C4-2B (cell line): ENCODE results near the gene KSR2.

Source experiments
- ZFX ChIP-seq: fragments of 450-650 bp; IDR thresholded peaks from 2 replicates; pipeline ENCODE4 v1.6.1; 2017
- TF ChIP-seq, protein P1 (sequence below): fragments of 450-650 bp; conservative IDR thresholded peaks from 2 replicates; pipeline ENCODE4 v1.5.1; 2017; ENCODE audit warnings: mild to moderate bottlenecking

GRCh38 chr12:117439531-117440001, 529.2 kb downstream of the KSR2 start:
- TF ChIP-seq, protein P1, sequence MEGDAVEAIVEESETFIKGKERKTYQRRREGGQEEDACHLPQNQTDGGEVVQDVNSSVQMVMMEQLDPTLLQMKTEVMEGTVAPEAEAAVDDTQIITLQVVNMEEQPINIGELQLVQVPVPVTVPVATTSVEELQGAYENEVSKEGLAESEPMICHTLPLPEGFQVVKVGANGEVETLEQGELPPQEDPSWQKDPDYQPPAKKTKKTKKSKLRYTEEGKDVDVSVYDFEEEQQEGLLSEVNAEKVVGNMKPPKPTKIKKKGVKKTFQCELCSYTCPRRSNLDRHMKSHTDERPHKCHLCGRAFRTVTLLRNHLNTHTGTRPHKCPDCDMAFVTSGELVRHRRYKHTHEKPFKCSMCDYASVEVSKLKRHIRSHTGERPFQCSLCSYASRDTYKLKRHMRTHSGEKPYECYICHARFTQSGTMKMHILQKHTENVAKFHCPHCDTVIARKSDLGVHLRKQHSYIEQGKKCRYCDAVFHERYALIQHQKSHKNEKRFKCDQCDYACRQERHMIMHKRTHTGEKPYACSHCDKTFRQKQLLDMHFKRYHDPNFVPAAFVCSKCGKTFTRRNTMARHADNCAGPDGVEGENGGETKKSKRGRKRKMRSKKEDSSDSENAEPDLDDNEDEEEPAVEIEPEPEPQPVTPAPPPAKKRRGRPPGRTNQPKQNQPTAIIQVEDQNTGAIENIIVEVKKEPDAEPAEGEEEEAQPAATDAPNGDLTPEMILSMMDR = no peak
- TF ChIP-seq ZFX = no peak
